IPS-18c (cell line): ENCODE data around the gene EPHX1.

Experiments
- H3K4me3 ChIP-seq: 2 replicates; pipeline ENCODE4 v1.7.0; 2013; ENCODE audit warnings: low read depth, mild to moderate bottlenecking, low read length, moderate library complexity; ENCODE audit not compliant: insufficient read depth
- H3K9me3 ChIP-seq: one replicate; pipeline ENCODE4 v1.6.1; 2013; ENCODE audit warnings: mild to moderate bottlenecking, low read length, moderate library complexity; ENCODE audit not compliant: control insufficient read depth, insufficient read depth

Gene EPHX1

DNA sequence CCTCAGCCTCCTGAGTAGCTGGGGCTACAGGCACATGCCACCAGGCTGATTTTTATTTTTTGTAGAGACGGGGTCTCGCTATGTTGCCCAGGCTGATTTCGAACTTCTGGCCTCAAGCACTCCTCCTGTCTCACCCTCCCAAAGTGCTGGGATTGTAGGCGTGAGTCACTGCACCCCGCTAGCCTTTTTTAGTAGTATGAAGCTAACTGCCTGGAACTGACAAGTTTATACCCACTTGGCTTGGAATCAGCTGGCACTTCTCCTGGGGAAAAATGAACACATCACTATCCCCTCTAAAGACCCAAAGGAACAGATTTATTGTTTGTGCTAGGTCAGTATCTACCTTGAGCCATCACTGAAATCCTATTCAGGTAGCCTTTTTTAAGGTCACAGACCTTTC is 53.2 kb downstream of the EPHX1 start:
- Histone ChIP-seq H3K4me3 (no peak overlapping the region), H3K9me3 (no peaks in the 10 kb centered on the region)

DNA sequence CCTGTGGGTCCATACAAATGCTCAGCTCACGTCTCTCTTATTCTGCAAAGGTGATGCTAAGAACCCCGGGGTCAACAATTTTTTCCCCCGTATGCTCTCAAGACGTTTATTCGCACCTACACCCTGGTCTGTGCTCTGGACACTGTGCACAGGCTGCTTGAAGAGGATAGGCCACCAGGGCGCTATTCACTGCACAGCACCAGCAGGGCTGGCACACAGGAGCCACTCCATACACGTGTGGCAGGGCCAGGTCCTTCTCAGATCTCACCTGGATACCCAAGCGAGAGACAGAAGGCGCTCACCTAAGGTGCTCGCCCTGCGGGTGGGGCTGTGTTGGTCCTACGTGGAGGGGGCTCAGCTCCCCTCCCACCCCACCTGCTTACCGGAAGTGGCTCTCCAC is 55.6 kb downstream of the EPHX1 start:
- no peaks in the 10 kb centered on the region for H3K9me3 ChIP-seq
- no peak overlapping the region for H3K4me3 ChIP-seq

DNA sequence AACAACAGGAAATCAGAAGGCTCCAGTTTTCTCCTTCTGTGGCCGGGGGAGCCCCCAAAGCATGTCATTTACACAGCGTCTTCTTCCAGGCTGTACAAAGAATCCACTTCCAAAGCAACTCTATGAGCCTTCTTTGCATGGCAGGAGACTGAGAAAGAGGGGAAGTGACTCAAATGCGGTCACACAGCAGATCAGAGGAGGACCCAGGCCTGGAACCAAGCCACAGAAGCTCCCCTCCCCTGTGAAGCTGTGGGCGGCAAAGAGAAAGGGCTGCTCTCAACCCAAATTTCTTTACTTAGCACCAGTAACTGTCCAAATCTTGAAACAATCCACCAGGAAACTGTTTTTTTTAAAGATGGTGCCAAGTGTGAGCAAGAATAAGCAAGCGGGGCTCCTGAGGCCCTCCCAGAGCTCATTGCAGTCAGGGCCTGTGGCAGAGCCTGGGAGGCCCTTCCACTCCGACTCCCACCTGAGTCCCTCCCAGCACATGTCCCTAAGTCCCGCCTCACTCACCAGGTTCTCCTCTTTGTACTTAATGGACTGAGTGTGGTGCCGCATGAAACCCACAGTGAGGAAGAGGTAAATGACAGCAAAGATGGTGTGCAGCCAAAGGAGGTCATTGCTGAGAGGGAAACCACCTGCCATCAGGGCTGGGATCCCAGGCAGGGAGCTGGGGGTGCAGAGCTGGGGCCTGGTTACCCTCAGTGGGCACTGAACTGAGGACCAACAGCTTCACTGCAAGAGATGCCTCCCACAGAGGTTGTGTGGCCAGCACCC is 56.3 kb downstream of the EPHX1 start:
- no peak overlapping the region for H3K4me3 ChIP-seq
- H3K9me3 ChIP-seq, result no peaks in the 10 kb centered on the region

DNA sequence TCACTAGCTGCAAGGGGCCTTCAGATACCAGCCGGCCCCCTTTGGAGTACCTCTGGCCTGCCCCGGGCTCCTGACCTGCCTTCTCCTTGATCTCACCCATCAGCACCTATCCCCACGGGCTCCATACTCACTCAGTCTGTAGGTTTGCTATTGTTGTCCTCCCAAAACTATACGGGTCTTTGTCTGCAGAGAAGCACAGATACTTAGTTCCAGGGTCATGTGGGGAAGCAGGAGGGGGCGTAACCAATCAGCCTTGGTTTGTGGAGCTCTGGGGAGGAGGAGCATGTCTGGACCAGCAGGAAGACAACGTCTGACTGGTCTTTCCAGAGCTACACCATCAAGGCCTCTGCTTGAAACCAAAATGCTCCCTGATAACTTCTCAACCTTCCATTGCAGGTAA is 57.1 kb downstream of the EPHX1 start:
- Histone ChIP-seq H3K4me3 (no peak overlapping the region), H3K9me3 (no peaks in the 10 kb centered on the region)

DNA sequence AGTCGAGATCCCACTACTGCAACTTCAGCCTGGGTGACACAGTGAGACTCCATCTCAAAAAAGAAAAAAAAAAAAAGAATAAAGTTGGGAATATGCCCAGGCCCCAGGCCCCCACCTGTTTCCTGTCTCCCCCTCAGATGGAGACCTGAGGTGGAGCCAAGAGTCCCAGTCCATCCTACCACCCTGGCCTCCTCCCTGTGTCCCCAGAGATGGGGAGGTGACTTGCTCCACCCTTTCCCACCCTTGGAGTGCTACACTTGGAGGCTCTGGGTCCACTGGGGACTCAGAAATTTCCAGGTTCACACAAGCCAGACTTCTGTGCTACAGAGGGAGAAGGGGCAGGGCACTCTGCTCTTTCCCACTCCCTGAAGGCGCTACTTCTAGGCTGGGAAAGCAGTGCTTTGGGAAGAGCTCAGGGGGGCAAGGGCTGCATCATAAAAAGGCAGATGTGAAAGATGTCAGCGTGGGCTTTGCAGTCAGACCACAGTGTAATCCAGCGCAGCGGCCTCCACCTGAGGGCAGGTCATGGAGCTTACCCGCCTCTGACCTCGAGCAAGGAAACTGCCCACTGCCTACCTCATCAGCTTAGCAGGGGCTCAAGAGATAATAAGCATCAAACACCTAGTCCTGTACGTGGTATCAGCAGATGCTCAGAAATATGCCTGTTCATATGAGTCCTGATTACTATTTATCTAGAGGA is 58.9 kb downstream of the EPHX1 start:
- no peaks in the 10 kb centered on the region for H3K9me3 ChIP-seq

DNA sequence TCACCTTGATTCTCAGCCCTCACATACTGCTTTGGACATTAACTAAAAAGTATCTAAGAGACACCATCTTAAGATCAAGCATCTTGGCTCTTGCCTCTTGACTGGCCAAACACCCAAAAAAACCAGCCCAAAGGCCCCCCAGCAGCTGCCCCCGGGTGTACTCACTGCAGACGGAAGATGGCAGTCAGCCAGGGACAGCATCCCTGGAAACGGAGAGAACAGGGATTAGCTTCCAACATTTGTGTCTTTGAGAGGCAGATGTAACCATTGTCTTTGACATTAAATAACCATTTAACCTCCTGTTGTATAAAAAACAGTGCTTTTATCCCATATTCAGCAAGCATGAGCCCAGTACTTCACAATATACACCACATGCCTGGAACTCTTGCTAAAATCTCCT is 61.0 kb downstream of the EPHX1 start:
- H3K4me3 ChIP-seq, result no peak overlapping the region
- no peaks in the 10 kb centered on the region for H3K9me3 ChIP-seq

More for the DNA sequence above, 58.9 kb downstream of the EPHX1 start:
- H3K4me3 ChIP-seq, result no peak overlapping the region

DNA sequence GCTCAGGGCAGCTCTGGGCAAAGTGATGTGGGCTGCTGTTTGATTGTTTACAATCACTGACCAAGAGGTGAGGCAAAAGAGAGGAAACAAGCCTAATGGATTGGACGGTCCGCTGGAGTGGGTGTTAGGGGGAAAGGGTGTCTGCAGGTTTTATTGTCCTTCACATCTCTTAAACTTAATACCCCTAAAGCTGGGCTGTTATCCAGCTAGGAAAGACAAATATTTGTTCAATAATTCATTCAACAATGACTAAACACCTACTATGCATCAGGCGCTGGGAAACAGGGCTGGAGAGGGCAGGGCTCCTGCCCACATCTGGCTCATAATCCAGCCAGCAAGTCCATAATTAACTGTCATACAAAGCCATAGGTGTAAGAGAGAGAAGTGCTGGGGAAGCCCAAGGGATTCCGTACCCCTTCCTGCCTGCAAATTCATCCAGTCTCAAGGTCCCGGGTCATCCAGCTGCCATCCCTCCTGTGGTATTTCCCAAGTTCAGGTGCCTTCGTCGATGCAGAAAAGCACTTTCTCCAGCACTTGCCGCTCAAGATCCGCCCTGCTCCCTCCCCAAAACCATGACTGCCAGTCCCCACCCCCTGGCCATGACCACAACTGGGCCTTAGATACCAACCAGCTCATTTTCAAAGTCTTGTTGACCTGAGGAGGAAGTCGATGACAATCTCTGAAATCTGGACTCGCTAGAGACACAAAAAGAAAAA is 61.6 kb downstream of the EPHX1 start:
- H3K9me3 ChIP-seq, result no peaks in the 10 kb centered on the region

DNA sequence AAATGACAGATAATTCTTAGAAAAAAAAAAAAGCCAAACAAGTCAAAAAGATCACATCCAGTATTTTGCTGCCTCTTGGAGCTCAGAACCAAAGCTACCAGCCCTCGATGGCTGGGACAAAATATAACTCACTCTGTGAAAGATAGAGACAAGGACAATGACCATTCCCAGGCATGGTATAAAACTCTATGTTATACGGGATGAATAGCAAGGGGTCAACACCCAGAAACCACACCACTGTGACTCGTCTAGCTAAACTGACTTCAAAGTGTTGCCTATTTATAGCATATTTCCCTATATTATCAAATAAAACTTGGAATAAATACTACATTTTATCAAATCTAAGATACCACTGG is 62.1 kb downstream of the EPHX1 start:
- Histone ChIP-seq H3K4me3 (no peak overlapping the region), H3K9me3 (no peaks in the 10 kb centered on the region)

More for the DNA sequence above, 61.6 kb downstream of the EPHX1 start:
- no peak overlapping the region for H3K4me3 ChIP-seq

DNA sequence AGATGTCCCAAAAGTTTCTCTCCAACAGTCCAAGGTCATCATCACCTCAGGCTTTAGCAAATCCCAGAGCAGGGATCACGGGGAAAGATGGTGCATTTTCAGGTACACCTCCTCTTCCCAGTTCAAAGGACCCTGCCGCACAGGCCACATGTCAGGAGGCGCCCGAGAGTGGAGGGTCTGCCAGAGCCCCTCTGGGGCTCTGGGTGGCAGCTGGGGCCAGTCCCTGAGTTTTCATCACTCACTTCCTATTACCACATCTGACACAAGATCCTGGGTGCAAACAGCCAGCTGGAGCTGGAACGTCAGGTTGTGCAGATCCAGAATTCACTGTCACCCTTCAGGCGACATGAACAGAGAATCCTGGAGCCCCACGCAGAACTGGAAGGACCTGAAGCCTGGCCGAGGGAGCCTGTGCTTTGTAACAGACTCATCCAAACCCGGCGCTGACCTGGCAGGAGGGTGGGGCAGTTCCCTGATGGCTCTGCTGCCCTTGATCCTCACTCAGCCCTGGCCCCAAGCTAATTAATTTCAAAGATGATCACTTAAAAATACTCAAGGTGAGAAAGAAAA is 63.4 kb downstream of the EPHX1 start:
- no peaks in the 10 kb centered on the region for H3K9me3 ChIP-seq
- H3K4me3 ChIP-seq, result no peak overlapping the region

DNA sequence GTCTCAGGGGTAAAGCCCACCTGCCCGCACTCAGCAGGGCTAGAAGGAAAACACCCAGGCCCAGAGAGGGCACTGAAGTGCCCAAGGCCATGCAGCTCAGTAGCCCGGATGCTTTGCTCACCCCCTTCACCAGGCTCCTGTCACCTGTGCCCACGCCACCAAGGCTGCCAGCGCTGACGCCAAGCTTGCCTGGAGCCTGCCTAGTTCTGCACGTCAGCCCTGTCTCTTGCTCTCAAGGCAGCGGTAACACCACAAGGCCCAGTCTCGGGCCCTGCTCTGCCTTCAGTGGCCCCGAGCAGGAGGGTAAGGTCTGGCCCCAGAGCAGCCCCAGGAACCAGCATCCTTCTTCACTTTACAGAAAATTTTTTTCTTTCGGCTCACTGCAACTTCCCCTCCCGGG is 64.5 kb downstream of the EPHX1 start:
- H3K9me3 ChIP-seq, result no peaks in the 10 kb centered on the region

DNA sequence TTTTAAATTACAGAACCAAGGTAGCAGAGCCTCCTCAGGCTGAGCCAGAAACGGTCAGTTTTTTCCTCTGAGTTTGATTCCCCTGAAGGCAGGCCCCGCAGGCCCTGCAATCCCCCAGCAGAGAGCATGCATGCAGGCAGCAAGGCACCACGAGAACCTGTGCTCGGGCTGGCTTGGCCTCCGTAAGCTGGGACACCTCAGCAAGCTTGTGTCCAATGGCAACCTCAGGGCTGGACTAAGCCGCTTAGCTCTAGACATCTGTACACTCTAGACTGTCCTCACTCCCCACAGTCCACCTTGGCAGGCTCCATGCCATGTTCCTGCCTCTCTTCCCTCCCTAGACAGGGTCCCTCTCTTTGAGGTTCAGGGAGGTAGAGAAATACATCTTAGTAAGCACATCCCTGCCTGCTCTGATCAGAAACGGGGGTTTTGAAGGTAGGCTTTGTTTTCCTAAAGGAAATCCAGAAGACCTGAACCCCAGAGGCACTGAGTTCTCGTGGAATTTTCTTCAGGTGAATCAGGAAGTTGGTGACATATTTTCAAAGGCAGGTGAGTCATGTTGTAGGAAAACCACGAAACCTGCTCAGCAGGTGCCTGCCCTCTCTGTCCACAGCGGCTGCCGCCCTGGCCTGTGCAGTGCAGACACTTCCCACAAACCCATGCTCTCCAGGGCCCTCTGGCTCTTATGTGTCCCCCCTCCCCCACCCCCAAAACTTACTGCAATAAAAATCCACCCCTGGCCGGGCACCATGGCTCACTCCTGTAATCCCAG is 65.3 kb downstream of the EPHX1 start:
- Histone ChIP-seq H3K9me3 (no peaks in the 10 kb centered on the region), H3K4me3 (no peak overlapping the region)

More for the DNA sequence above, 64.5 kb downstream of the EPHX1 start:
- no peak overlapping the region for H3K4me3 ChIP-seq

DNA sequence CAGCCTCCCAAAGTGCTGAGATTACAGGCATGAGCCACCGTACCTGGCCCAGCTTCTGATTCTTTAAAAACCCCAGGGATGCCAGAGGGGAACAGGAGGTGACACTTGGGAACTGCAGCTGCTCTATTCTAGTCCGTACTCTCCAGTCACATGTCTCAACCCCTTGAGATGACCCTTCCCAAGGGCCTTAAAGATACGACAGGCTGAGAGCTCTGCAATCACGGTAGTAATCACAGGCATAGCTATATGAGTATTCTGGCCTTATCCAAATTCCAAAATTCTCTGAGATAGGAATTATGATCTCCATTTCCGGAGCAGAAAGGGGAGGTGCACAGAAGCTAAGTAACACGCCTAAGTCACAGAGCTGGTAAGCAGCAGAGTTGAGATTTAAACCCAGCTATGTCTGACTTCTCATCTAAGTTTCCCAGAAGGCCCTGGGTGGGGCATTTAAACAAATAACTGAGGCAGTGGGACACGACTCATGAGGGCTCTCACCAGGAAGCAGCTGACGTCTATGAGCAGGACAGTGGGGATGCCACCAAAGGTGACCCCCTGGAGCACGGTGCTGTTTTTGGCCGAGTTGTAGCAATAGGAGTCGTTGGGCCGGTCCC is 67.1 kb downstream of the EPHX1 start:
- Histone ChIP-seq H3K9me3 (no peaks in the 10 kb centered on the region), H3K4me3 (no peak overlapping the region)

DNA sequence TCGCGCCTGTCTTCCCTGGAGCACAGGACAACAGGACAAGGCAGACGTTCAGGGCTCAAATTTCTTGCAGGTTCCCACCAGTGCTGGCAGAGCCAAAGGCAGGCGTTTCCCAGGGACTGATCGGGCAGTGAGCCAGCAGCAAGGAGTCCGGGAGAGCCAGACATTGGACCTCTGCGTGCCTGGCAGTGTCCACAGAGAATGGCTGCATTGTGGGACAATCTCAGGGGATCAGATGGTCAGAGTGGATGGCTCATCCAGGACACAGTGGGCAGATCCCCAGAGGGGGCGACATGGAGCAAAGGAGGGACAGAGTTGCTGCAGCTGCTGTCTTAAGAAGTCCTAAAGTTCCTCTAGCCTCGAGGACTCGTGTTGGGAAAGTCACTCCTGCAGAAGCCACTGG is 67.7 kb downstream of the EPHX1 start:
- H3K4me3 ChIP-seq, result no peak overlapping the region
- no peaks in the 10 kb centered on the region for H3K9me3 ChIP-seq

DNA sequence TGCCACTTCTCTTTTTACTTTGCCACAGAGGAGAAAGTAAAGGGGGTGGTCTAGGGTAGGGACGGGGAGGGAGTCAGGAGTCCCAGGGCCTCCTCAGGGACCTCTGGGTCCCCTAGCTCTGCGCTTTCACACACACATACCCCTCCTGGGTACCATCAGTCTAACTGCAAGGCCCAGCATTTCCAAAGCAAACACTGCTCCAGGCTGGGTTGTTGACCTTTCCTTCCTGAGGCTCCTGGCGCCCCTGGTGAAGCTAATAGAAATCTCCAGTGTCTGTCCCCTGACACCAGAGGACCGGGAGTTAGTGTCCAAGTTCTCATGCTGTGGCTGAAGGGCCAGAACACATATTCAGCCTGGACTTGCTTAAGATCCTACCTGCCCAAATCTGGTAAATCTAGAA is 68.4 kb downstream of the EPHX1 start:
- no peak overlapping the region for H3K4me3 ChIP-seq
- H3K9me3 ChIP-seq, result no peaks in the 10 kb centered on the region

DNA sequence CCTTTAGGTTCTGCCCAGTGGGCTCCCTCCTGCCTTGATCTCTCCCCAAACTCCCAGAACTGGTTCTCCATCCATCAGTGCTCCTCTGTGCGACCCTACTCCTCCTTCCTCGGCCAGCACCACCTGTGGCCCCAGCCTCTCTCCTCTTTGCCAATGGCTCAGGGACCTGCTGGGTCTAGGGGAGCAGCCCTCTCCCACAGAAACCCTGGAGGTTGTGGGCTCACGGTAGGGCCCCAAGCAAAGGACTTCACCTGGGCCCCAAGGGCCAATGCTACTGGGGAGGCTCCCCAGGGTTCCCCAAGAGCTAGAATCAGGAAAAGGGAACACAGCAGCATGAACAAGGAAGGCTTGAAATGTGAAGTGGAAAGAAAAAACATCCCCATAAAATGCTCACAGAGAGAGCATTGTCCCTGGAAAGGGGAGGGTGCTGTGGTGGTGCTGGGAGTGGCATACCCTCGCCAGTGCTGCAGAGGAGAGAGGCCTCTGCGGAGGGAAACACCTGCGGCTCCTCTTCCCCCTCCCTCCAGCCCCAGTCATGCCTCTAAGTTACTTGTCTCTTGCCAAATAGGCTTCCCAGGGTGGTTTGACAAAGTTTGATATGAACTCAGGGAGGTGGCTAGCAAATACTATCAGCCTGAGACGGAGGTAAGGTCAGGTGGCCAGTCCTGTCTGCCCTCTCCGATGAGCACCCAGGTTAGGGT is 69.7 kb downstream of the EPHX1 start:
- Histone ChIP-seq H3K9me3 (peaks cover 2% of the 10 kb centered on the region), H3K4me3 (no peak overlapping the region)

DNA sequence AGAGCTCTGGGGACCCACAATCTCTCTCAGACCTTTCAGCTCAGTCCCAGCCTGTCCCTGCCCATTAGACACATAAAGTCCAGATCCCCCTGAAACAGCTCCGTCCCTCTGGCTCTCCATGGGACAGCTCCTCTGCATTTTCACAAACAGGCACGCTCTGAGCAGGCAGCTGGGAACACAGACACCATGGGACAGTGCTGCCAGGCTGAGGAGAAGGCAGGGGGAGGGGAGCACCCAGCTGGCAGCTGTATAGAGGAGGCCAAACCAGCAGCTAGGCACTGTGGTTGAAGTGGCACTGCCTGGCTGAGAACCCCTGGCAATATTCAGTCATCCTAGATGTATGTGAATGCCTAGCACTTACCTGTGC is 70.3 kb downstream of the EPHX1 start:
- H3K9me3 ChIP-seq, result peaks cover 2% of the 10 kb centered on the region
- no peak overlapping the region for H3K4me3 ChIP-seq
